HepG2 (cell line): ENCODE results near the gene IGSF11. TPM values are rescaled to one million over a fixed set of nuclear protein-coding genes. Genes with fewer than 3 reads are reported as not detected.

ENCODE experiments used
- ATAC-seq: fragments of 200-7000 bp; cut with Tn5 transposase; 3 replicates; pipeline ENCODE4 v1.9.1; 2020; ENCODE audit warnings: mild to moderate bottlenecking, moderate library complexity
- BruUV-seq: library from RNA; stranded (reverse); fragments of 400-500 nt; replicated peaks from 2 replicates; lab custom pipeline; 2021; lab: Mats Ljungman, UMichigan
- CTCF ChIA-PET: fragments of 300-600 bp; formaldehyde crosslinking; extraction: SDS; loops from one replicate; lab custom pipeline; 2021; ENCODE audit warnings: low total read pairs, inconsistent platforms, low intra/inter-chr PET ratio; lab: Yijun Ruan, JAX
- POLR2A ChIA-PET: fragments of 350-600 bp; sonication (Branson Sonifier 250); formaldehyde crosslinking; loops from one replicate; lab custom pipeline; 2020; ENCODE audit warnings: antibody characterized with exemption, inconsistent platforms; lab: Yijun Ruan, JAX
- DNase-seq: peaks from one replicate; pipeline ENCODE4 v3.0.0-alpha.2; 2015; ENCODE audit warnings: low spot score
- FAIRE-seq: peaks from 3 replicates; lab custom pipeline; 2011; peaks lifted over from hg19 to GRCh38; lab: Jason Lieb, UNC
- H2AFZ ChIP-seq: one replicate; pipeline ENCODE4 v1.6.1; 2011; ENCODE audit warnings: low read length, inconsistent platforms
- H3K27ac ChIP-seq: fragments of 300-600 bp; 3 replicates; pipeline ENCODE4 v1.8.0; 2011; ENCODE audit warnings: mixed run types, mild to moderate bottlenecking, mixed read lengths, low read length, inconsistent platforms; ENCODE audit not compliant: insufficient read depth; ENCODE audit errors: extremely low read length
- H3K27me3 ChIP-seq, 2 experiments: fragments of 200-600 bp in 1 of 2; 2 replicates in 1 of 2; 3 replicates in 1 of 2; pipeline versions ENCODE4 v1.6.0 to v1.8.0; 2011; ENCODE audit warnings: low read length in 2 of 2, mild to moderate bottlenecking in 2 of 2, moderate library complexity in 2 of 2, inconsistent platforms in 1 of 2; ENCODE audit not compliant: insufficient read depth in 2 of 2, control insufficient read depth in 1 of 2
- H3K36me3 ChIP-seq, 2 experiments: fragments of 200-600 bp in 1 of 2; replicated peaks in 1 of 2; 2 replicates in 1 of 2; 3 replicates in 1 of 2; pipeline versions ENCODE4 v1.5.1 to v1.8.0; 2011; ENCODE audit warnings: low read length in 2 of 2, inconsistent platforms in 1 of 2; ENCODE audit not compliant: insufficient read depth in 2 of 2, control insufficient read depth in 1 of 2
- H3K4me1 ChIP-seq: 2 replicates; pipeline ENCODE4 v1.5.1; 2012; ENCODE audit warnings: low read length, inconsistent platforms; ENCODE audit not compliant: insufficient read depth
- H3K4me2 ChIP-seq: 2 replicates; pipeline ENCODE4 v1.6.0; 2011; ENCODE audit warnings: low read depth, low read length, inconsistent platforms
- H3K4me3 ChIP-seq, 3 experiments: fragments of 200-600 bp in 1 of 3; sonication (generic), shearing (Covaris generic) in 1 of 3; replicated peaks in 1 of 3; 2 replicates each; pipeline ENCODE4 v1.5.1; 2011 to 2016; ENCODE audit warnings: low read length in 3 of 3, inconsistent platforms in 2 of 3, low read depth in 2 of 3, mild to moderate bottlenecking in 2 of 3, control low read depth in 1 of 3, mixed read lengths in 1 of 3; ENCODE audit not compliant: insufficient read depth in 1 of 3
- H3K79me2 ChIP-seq: one replicate; pipeline ENCODE4 v1.6.1; 2011; ENCODE audit warnings: low read length, inconsistent platforms; ENCODE audit not compliant: insufficient read depth
- H3K9ac ChIP-seq: 2 replicates; pipeline ENCODE4 v1.6.0; 2011; ENCODE audit warnings: mild to moderate bottlenecking, low read depth, low read length, inconsistent platforms; ENCODE audit not compliant: insufficient read depth
- H3K9me3 ChIP-seq: 2 replicates; pipeline ENCODE4 v1.5.1; 2012; ENCODE audit warnings: mild to moderate bottlenecking, low read length
- H4K20me1 ChIP-seq: 2 replicates; pipeline ENCODE4 v1.6.0; 2011; ENCODE audit warnings: inconsistent platforms, mild to moderate bottlenecking, low read length, moderate library complexity; ENCODE audit not compliant: insufficient read depth
- MIER2 ChIP-seq: IDR thresholded peaks from 2 replicates; pipeline ENCODE4 v1.6.1; 2016; ENCODE audit warnings: missing biosample characterization, missing genetic modification reagents
- WGBS: methylation state at CpG from one replicate; pipeline ENCODE4 v1.1.6; 2017; ENCODE audit warnings: low lambda C conversion rate; 5-methylcytosine and 5-hydroxymethylcytosine counted together
- in situ Hi-C: cut with HindIII; loops from 2 replicates; pipeline ENCODE4 v1.10.0; 2017; ENCODE audit warnings: low pct_unique_long_range_greater_than_20kb; ENCODE audit not compliant: extremely low pct_ligation_motif_present
- intact Hi-C: fragments of 100-400 bp; cut with micrococcal nuclease; formaldehyde crosslinking; loops from one replicate; pipeline ENCODE4 v1.10.0; 2022; ENCODE audit not compliant: unreplicated experiment
- polyA plus RNA-seq, 8 experiments: library from polyadenylated mRNA; depleted of rRNA in 3 of 8; stranded (reverse) in 7 of 8; unstranded in 1 of 8; fragments of >200 nt; fragmentation: Illumina TruSeq in 4 of 8; extraction: Trizol in 4 of 8; gene quantifications; 2 replicates each; pipeline versions ENCODE4 v1.2.1 to v1.2.3, GENCODE V29; 2011 to 2016; ENCODE audit warnings: low read depth in 4 of 8, missing spikeins in 1 of 8, mixed read lengths in 1 of 8; ENCODE audit not compliant: insufficient read depth in 1 of 8
- total RNA-seq, 5 experiments: library from RNA; depleted of rRNA; stranded (reverse); fragments of >200 nt; fragmentation: Illumina TruSeq; extraction: Trizol; gene quantifications; 2 replicates each; pipeline ENCODE4 v1.2.3, GENCODE V29; 2016; ENCODE audit warnings: low read depth in 1 of 5
- TF ChIP-seq, protein P1 (sequence below): IDR thresholded peaks from 2 replicates; pipeline ENCODE4 v1.6.1; 2012; ENCODE audit warnings: low read length, improper control_type of control experiment
- TF ChIP-seq, protein P2 (sequence below), 2 experiments: IDR thresholded peaks; 2 replicates each; pipeline ENCODE4 v1.6.1; 2011 to 2012; ENCODE audit warnings: low read length in 2 of 2, borderline replicate concordance in 1 of 2, low read depth in 1 of 2, mild to moderate bottlenecking in 1 of 2, moderate library complexity in 1 of 2

IGSF11 gene
- total and polyA plus RNA-seq, 2 of the 13 experiments (the other 11 are each of a cell fraction or from before 2014, with no cell fraction given), result not detected

DNA sequence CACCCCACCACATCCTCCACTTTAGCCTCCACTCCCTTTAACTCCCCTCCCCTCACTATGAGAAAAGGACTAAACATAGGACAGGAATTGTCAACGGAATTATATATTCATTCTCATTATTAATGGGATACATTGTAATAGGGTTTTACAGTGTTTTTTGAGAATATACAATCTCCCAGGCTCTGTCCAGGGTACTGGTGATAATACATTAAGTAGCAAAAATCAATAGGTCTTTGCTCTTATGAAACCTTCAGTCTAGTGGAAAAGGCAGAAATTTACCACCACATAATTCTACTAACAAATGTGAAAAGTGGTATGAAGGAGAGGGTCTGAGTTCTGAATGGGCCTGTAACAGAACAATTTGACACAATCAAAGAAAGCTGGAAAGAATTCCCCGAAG is 28.2 kb upstream of the IGSF11 start:
- no TSS peak for BruUV-seq
- Histone ChIP-seq H3K9ac (no peak overlapping the region), H3K27me3 (no peaks in the 10 kb centered on the region), H3K4me1 (no peaks in the 10 kb centered on the region), H3K27ac (no peak overlapping the region), H3K4me2 (no peak overlapping the region), H3K4me3 (no peak overlapping the region), H3K36me3 (no peaks in the 10 kb centered on the region), H4K20me1 (no peaks in the 10 kb centered on the region), H3K79me2 (no peaks in the 10 kb centered on the region), H3K9me3 (no peaks in the 10 kb centered on the region), H2AFZ (no peak overlapping the region)
- peak; percentile 56; the same call in 1 of the 2 replicates for TF ChIP-seq MIER2 (CRISPR knock-in tag)
- TF ChIP-seq, protein P1, sequence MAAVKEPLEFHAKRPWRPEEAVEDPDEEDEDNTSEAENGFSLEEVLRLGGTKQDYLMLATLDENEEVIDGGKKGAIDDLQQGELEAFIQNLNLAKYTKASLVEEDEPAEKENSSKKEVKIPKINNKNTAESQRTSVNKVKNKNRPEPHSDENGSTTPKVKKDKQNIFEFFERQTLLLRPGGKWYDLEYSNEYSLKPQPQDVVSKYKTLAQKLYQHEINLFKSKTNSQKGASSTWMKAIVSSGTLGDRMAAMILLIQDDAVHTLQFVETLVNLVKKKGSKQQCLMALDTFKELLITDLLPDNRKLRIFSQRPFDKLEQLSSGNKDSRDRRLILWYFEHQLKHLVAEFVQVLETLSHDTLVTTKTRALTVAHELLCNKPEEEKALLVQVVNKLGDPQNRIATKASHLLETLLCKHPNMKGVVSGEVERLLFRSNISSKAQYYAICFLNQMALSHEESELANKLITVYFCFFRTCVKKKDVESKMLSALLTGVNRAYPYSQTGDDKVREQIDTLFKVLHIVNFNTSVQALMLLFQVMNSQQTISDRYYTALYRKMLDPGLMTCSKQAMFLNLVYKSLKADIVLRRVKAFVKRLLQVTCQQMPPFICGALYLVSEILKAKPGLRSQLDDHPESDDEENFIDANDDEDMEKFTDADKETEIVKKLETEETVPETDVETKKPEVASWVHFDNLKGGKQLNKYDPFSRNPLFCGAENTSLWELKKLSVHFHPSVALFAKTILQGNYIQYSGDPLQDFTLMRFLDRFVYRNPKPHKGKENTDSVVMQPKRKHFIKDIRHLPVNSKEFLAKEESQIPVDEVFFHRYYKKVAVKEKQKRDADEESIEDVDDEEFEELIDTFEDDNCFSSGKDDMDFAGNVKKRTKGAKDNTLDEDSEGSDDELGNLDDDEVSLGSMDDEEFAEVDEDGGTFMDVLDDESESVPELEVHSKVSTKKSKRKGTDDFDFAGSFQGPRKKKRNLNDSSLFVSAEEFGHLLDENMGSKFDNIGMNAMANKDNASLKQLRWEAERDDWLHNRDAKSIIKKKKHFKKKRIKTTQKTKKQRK, result no peak
- TF ChIP-seq, protein P2, sequence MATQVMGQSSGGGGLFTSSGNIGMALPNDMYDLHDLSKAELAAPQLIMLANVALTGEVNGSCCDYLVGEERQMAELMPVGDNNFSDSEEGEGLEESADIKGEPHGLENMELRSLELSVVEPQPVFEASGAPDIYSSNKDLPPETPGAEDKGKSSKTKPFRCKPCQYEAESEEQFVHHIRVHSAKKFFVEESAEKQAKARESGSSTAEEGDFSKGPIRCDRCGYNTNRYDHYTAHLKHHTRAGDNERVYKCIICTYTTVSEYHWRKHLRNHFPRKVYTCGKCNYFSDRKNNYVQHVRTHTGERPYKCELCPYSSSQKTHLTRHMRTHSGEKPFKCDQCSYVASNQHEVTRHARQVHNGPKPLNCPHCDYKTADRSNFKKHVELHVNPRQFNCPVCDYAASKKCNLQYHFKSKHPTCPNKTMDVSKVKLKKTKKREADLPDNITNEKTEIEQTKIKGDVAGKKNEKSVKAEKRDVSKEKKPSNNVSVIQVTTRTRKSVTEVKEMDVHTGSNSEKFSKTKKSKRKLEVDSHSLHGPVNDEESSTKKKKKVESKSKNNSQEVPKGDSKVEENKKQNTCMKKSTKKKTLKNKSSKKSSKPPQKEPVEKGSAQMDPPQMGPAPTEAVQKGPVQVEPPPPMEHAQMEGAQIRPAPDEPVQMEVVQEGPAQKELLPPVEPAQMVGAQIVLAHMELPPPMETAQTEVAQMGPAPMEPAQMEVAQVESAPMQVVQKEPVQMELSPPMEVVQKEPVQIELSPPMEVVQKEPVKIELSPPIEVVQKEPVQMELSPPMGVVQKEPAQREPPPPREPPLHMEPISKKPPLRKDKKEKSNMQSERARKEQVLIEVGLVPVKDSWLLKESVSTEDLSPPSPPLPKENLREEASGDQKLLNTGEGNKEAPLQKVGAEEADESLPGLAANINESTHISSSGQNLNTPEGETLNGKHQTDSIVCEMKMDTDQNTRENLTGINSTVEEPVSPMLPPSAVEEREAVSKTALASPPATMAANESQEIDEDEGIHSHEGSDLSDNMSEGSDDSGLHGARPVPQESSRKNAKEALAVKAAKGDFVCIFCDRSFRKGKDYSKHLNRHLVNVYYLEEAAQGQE (IDR thresholded peaks at IDR 0.05; ENCODE audit: borderline replicate concordance in 1 of 2, low read depth in 1 of 2, low read length in 2 of 2), result peak in 1 of 2 experiments; percentile 87; a peak in 3 of 4 replicates
- WGBS, result 1% methylated on average over 2 of the region's 2 CpGs
- no peak for DNase-seq
- ChIA-PET CTCF (no interaction called here), POLR2A (no interaction called here)
- in situ Hi-C loops, result no loop called here
- FAIRE-seq, result no peak
- no peak for ATAC-seq
- intact Hi-C loops, result no loop called here
